Endothelial cell of umbilical vein (primary cell): ENCODE data around the gene TPH2. TPM values are rescaled to one million over a fixed set of nuclear protein-coding genes. Genes with fewer than 3 reads are reported as not detected.

Source experiments
- BruUV-seq: library from RNA; stranded (reverse); fragments of 400-500 nt; replicated peaks from 2 replicates; lab custom pipeline; 2021; lab: Mats Ljungman, UMichigan
- CTCF ChIA-PET: fragments of 300-600, 350-600 bp; sonication (Branson Sonifier 250); formaldehyde crosslinking; loops from one replicate; lab custom pipeline; 2021; ENCODE audit warnings: antibody characterized with exemption, inconsistent platforms; lab: Charles Lee
- POLR2A ChIA-PET: fragments of 300-600, 350-600 bp; sonication (Branson Sonifier 250); formaldehyde crosslinking; loops from one replicate; lab custom pipeline; 2021; ENCODE audit warnings: antibody characterized with exemption, inconsistent platforms; lab: Charles Lee
- DNase-seq: peaks from one replicate; pipeline ENCODE4 v3.0.0-alpha.2; 2011; ENCODE audit warnings: low read depth, low spot score
- FAIRE-seq: peaks from 2 replicates; lab custom pipeline; 2011; peaks lifted over from hg19 to GRCh38; lab: Jason Lieb, UNC
- H2AFZ ChIP-seq: 2 replicates; pipeline ENCODE4 v1.6.0; 2012; ENCODE audit warnings: low read depth, low read length, control low read depth, inconsistent platforms
- H3K27ac ChIP-seq: 2 replicates; pipeline ENCODE4 v1.5.1; 2011; ENCODE audit warnings: low read depth, mild to moderate bottlenecking, control low read depth, low read length, moderate library complexity; ENCODE audit not compliant: insufficient read depth
- H3K27me3 ChIP-seq, 2 experiments: 2 replicates each; pipeline versions ENCODE4 v1.6.0 to v1.6.1; 2011; ENCODE audit warnings: low read length in 2 of 2, mixed read lengths in 1 of 2; ENCODE audit not compliant: control insufficient read depth in 2 of 2, insufficient read depth in 2 of 2
- H3K36me3 ChIP-seq, 2 experiments: 2 replicates in 1 of 2; 3 replicates in 1 of 2; pipeline ENCODE4 v1.5.1; 2011; ENCODE audit warnings: low read length in 2 of 2, mild to moderate bottlenecking in 1 of 2, moderate library complexity in 1 of 2; ENCODE audit not compliant: control insufficient read depth in 2 of 2, insufficient read depth in 2 of 2; ENCODE audit errors: extremely low read depth in 1 of 2
- H3K4me1 ChIP-seq: 3 replicates; pipeline ENCODE4 v1.5.1; 2011; ENCODE audit warnings: mild to moderate bottlenecking, low read length; ENCODE audit not compliant: control insufficient read depth, insufficient read depth; ENCODE audit errors: extremely low read depth
- H3K4me2 ChIP-seq: 2 replicates; pipeline ENCODE4 v1.6.1; 2011; ENCODE audit warnings: low read length, control low read depth, mixed read lengths; ENCODE audit not compliant: insufficient read depth
- H3K4me3 ChIP-seq, 3 experiments: fragments of 200-600 bp in 1 of 3; sonication (generic), shearing (Covaris generic) in 1 of 3; replicated peaks in 1 of 3; 2 replicates each; pipeline ENCODE4 v1.5.1; 2011 to 2016; ENCODE audit warnings: control low read depth in 3 of 3, low read length in 3 of 3, mild to moderate bottlenecking in 2 of 3, inconsistent platforms in 1 of 3, low read depth in 1 of 3, moderate library complexity in 1 of 3; ENCODE audit not compliant: insufficient read depth in 1 of 3
- H3K79me2 ChIP-seq: 2 replicates; pipeline ENCODE4 v1.6.0; 2012; ENCODE audit warnings: low read length, inconsistent platforms; ENCODE audit not compliant: control insufficient read depth, insufficient read depth
- H3K9ac ChIP-seq: replicated peaks from 2 replicates; pipeline ENCODE3; 2011; ENCODE audit warnings: low read length, control low read depth; ENCODE audit not compliant: insufficient read depth; ENCODE audit errors: extremely low read depth
- H3K9me1 ChIP-seq: replicated peaks from 3 replicates; pipeline ENCODE4 v1.6.0; 2011; ENCODE audit warnings: mild to moderate bottlenecking, low read length; ENCODE audit not compliant: control insufficient read depth, insufficient read depth; ENCODE audit errors: extremely low read depth
- H3K9me3 ChIP-seq: replicated peaks from 2 replicates; pipeline ENCODE4 v1.5.1; 2012; ENCODE audit warnings: low read length, inconsistent platforms; ENCODE audit not compliant: control insufficient read depth, insufficient read depth
- H4K20me1 ChIP-seq: replicated peaks from 2 replicates; pipeline ENCODE3; 2011; ENCODE audit warnings: mild to moderate bottlenecking, low read length; ENCODE audit not compliant: control insufficient read depth, insufficient read depth; ENCODE audit errors: extremely low read depth
- EZH2 ChIP-seq: IDR thresholded peaks from 2 replicates; pipeline ENCODE4 v1.6.1; 2012; ENCODE audit warnings: borderline replicate concordance, low read depth, mild to moderate bottlenecking, moderate library complexity, low read length, inconsistent platforms; ENCODE audit not compliant: severe bottlenecking
- FOS ChIP-seq: IDR thresholded peaks from 2 replicates; pipeline ENCODE4 v1.6.1; 2011; ENCODE audit warnings: mild to moderate bottlenecking, low read length, moderate library complexity, borderline replicate concordance; ENCODE audit not compliant: insufficient read depth
- GATA2 ChIP-seq: IDR thresholded peaks from 2 replicates; pipeline ENCODE4 v1.7.0; 2011; ENCODE audit warnings: low read depth, mild to moderate bottlenecking, moderate library complexity, mixed read lengths, low read length; ENCODE audit not compliant: insufficient read length, insufficient read depth
- JUN ChIP-seq: IDR thresholded peaks from 2 replicates; pipeline ENCODE4 v1.6.1; 2011; ENCODE audit warnings: borderline replicate concordance, low read depth; ENCODE audit not compliant: insufficient read length, insufficient read depth
- MYC ChIP-seq: IDR thresholded peaks from one replicate; pipeline ENCODE4 v1.6.1; 2011; ENCODE audit warnings: mild to moderate bottlenecking, low read depth, low read length
- POLR2A ChIP-seq: IDR thresholded peaks from 2 replicates; pipeline ENCODE4 v1.6.1; 2012; ENCODE audit warnings: low read depth, mild to moderate bottlenecking, control low read depth, low read length
- POLR2AphosphoS5 ChIP-seq: IDR thresholded peaks from 2 replicates; pipeline ENCODE4 v1.6.1; 2012; ENCODE audit warnings: low read depth, mild to moderate bottlenecking, control low read depth, low read length, moderate library complexity; ENCODE audit not compliant: insufficient read depth
- dilution Hi-C: fragments of 300-500 bp; cut with MboI; formaldehyde crosslinking; loops from one replicate; pipeline ENCODE4 v1.15.0; 2019; ENCODE audit warnings: low sequenced_read_pairs; ENCODE audit not compliant: extremely low pct_ligation_motif_present
- intact Hi-C: fragments of 100-400 bp; cut with micrococcal nuclease; formaldehyde crosslinking; loops from one replicate; pipeline ENCODE4 v1.10.0; 2022
- polyA plus RNA-seq, 4 experiments: library from polyadenylated mRNA; depleted of rRNA in 3 of 4; stranded (reverse) in 3 of 4; unstranded in 1 of 4; fragments of >200 nt; gene quantifications; 2 replicates each; pipeline versions ENCODE4 v1.2.1 to v1.2.3, GENCODE V29; 2011 to 2012; ENCODE audit warnings: missing spikeins in 1 of 4
- total RNA-seq: library from RNA; stranded (reverse); gene quantifications from 2 replicates; pipeline ENCODE4 v1.2.3, GENCODE V29; 2021
- TF ChIP-seq, protein P1 (sequence below): IDR thresholded peaks from 2 replicates; pipeline ENCODE4 v1.6.1; 2011; ENCODE audit not compliant: insufficient read depth, insufficient read length
- TF ChIP-seq, protein P2 (sequence below), 2 donors: IDR thresholded peaks; 1 replicate in 1 of 2; 2 replicates in 1 of 2; pipeline ENCODE4 v1.5.1; 2011; ENCODE audit warnings: low read length in 2 of 2, mild to moderate bottlenecking in 2 of 2, moderate library complexity in 2 of 2, control low read depth in 1 of 2, inconsistent platforms in 1 of 2, low read depth in 1 of 2; ENCODE audit not compliant: insufficient read depth in 1 of 2; ENCODE audit errors: extremely low read depth in 1 of 2

TPH2 gene
- total and polyA plus RNA-seq, 2 donors (not counting 3 experiments of a cell fraction or from before 2014, with no cell fraction given), result not detected

DNA sequence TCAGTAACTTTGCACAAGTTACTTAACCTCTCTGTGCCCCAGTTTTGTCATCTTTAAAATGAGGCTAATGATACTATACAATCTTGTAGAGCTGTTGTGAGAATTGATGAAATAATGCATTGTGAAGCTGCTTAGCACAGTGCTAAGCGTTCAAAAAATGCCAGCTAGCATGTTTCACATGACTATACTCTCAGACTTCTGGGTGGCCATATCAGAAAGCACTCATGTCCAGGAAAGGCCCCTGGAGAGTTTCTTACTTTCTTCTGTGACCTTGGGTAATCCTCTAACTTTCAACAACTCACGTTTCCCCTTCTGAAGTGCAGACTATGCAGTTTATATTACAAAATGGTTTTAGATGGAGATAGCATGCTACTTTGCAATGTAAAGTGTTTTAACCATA, 68.1 kb downstream of the TPH2 start:
- DNase-seq, result no peak
- Histone ChIP-seq H4K20me1 (no peaks in the 10 kb centered on the region), H3K4me1 (no peaks in the 10 kb centered on the region), H3K36me3 (no peaks in the 10 kb centered on the region), H2AFZ (no peak overlapping the region), H3K27ac (no peak overlapping the region), H3K9ac (no peak overlapping the region), H3K9me3 (no peaks in the 10 kb centered on the region), H3K27me3 (no peaks in the 10 kb centered on the region), H3K4me2 (no peak overlapping the region), H3K4me3 (no peak overlapping the region), H3K79me2 (no peaks in the 10 kb centered on the region), H3K9me1 (no peaks in the 10 kb centered on the region)
- TF ChIP-seq, protein P1, sequence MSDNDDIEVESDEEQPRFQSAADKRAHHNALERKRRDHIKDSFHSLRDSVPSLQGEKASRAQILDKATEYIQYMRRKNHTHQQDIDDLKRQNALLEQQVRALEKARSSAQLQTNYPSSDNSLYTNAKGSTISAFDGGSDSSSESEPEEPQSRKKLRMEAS, result no peak
- TF ChIP-seq POLR2AphosphoS5, result no peak
- no peak for TF ChIP-seq MYC
- TF ChIP-seq JUN, result no peak
- TF ChIP-seq GATA2, result no peak
- no peak for TF ChIP-seq FOS
- no peak for TF ChIP-seq POLR2A
- no peak for TF ChIP-seq EZH2
- TF ChIP-seq, protein P2, sequence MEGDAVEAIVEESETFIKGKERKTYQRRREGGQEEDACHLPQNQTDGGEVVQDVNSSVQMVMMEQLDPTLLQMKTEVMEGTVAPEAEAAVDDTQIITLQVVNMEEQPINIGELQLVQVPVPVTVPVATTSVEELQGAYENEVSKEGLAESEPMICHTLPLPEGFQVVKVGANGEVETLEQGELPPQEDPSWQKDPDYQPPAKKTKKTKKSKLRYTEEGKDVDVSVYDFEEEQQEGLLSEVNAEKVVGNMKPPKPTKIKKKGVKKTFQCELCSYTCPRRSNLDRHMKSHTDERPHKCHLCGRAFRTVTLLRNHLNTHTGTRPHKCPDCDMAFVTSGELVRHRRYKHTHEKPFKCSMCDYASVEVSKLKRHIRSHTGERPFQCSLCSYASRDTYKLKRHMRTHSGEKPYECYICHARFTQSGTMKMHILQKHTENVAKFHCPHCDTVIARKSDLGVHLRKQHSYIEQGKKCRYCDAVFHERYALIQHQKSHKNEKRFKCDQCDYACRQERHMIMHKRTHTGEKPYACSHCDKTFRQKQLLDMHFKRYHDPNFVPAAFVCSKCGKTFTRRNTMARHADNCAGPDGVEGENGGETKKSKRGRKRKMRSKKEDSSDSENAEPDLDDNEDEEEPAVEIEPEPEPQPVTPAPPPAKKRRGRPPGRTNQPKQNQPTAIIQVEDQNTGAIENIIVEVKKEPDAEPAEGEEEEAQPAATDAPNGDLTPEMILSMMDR (IDR thresholded peaks at IDR 0.05; ENCODE audit: extremely low read depth in 1 of 2, insufficient read depth in 1 of 2, low read depth in 1 of 2, low read length in 2 of 2), result no peak
- POLR2A ChIA-PET, result no interaction called here
- FAIRE-seq, result no peak
- dilution Hi-C loops, result no loop called here
- BruUV-seq, result no TSS peak
- CTCF ChIA-PET, result no interaction called here
- intact Hi-C loops, result no loop called here
